ENCODE data around the gene OR2C1.

Gene OR2C1

DNA sequence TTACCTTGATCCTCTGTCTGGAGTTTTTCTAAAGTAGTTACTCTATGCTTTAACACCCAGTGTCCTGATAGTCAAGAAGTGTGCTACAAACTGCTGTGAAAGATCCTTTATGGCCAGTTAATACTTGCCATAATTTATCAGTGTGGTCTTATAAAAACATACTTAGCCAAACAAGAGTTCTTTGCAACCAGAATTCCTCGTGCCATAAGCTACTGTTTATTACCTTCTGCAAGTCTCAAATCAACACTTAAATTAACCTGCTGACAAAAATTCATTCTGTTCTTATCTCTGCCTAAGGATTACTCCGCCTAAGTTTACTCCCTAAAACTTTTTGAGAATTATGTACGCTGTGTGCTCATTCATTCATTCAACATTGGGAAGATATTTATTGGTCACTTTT, 27.6 kb upstream of the OR2C1 start:
- DNase-seq (no peak), ATAC-seq (ENCODE audit: insufficient read depth, low read depth) (no peak)
- TF ChIP-seq, protein P1, sequence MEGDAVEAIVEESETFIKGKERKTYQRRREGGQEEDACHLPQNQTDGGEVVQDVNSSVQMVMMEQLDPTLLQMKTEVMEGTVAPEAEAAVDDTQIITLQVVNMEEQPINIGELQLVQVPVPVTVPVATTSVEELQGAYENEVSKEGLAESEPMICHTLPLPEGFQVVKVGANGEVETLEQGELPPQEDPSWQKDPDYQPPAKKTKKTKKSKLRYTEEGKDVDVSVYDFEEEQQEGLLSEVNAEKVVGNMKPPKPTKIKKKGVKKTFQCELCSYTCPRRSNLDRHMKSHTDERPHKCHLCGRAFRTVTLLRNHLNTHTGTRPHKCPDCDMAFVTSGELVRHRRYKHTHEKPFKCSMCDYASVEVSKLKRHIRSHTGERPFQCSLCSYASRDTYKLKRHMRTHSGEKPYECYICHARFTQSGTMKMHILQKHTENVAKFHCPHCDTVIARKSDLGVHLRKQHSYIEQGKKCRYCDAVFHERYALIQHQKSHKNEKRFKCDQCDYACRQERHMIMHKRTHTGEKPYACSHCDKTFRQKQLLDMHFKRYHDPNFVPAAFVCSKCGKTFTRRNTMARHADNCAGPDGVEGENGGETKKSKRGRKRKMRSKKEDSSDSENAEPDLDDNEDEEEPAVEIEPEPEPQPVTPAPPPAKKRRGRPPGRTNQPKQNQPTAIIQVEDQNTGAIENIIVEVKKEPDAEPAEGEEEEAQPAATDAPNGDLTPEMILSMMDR (IDR thresholded peaks at IDR 0.05; ENCODE audit: borderline replicate concordance, extremely low read depth, low read length, poor library complexity, severe bottlenecking): no peak
- TF ChIP-seq EZH2 (IDR thresholded peaks at IDR 0.05; ENCODE audit: borderline replicate concordance, low read depth, low read length, severe bottlenecking): no peak
- H3K9ac ChIP-seq (ENCODE audit: low read depth, low read length): no peak overlapping the region
- H3K4me3 ChIP-seq (ENCODE audit: low read depth in 1 of 2, low read length in 2 of 2): no peak overlapping the region
- H3K4me2 ChIP-seq (ENCODE audit: insufficient read depth, low read length): no peak overlapping the region
- H3K79me2 ChIP-seq (ENCODE audit: insufficient read depth, low read length): no peaks in the 10 kb centered on the region
- no peaks in the 10 kb centered on the region for H3K27me3 ChIP-seq (ENCODE audit: insufficient read depth, low read length, poor library complexity)
- H3K27ac ChIP-seq (ENCODE audit: low read length): no peak overlapping the region
- H3K4me1 ChIP-seq (ENCODE audit: insufficient read depth, low read length): no peaks in the 10 kb centered on the region
- no peak overlapping the region for H2AFZ ChIP-seq (ENCODE audit: low read depth, low read length)
- H3K36me3 ChIP-seq (ENCODE audit: insufficient read depth, low read length): no peaks in the 10 kb centered on the region
- no peaks in the 10 kb centered on the region for H4K20me1 ChIP-seq (ENCODE audit: insufficient read depth, low read length)
- no peaks in the 10 kb centered on the region for H3K9me3 ChIP-seq (ENCODE audit: insufficient read depth, low read length, severe bottlenecking)

DNA sequence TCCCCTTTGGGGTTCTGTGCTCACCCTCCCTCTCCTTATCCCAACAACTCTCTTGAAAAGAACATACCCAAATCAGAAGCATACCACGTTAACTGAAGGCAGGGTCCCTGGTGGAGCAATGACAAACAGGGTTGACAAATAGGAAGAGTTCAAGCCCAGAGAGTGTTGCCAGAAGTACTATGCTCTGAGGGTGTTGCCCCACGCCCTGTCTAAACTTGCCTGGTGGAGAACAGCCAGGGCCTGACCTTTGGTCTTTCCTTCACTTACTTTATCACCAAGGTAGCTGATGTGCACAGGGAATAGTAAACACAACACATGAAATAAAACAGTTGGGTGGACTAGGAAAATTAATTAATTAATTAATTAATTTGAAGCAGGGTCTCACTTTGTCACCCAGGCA, 27.0 kb upstream of the OR2C1 start:
- Histone ChIP-seq H3K4me1 (ENCODE audit: insufficient read depth, low read length) (no peaks in the 10 kb centered on the region), H4K20me1 (ENCODE audit: insufficient read depth, low read length) (no peaks in the 10 kb centered on the region), H3K27me3 (ENCODE audit: insufficient read depth, low read length, poor library complexity) (no peaks in the 10 kb centered on the region), H3K79me2 (ENCODE audit: insufficient read depth, low read length) (no peaks in the 10 kb centered on the region), H3K27ac (ENCODE audit: low read length) (no peak overlapping the region), H3K9ac (ENCODE audit: low read depth, low read length) (no peak overlapping the region), H3K4me3 (ENCODE audit: low read depth in 1 of 2, low read length in 2 of 2) (no peak overlapping the region), H2AFZ (ENCODE audit: low read depth, low read length) (no peak overlapping the region), H3K4me2 (ENCODE audit: insufficient read depth, low read length) (no peak overlapping the region), H3K9me3 (ENCODE audit: insufficient read depth, low read length, severe bottlenecking) (no peaks in the 10 kb centered on the region), H3K36me3 (ENCODE audit: insufficient read depth, low read length) (no peaks in the 10 kb centered on the region)
- TF ChIP-seq, protein P1 (IDR thresholded peaks at IDR 0.05; ENCODE audit: borderline replicate concordance, extremely low read depth, low read length, poor library complexity, severe bottlenecking): no peak
- no peak for TF ChIP-seq EZH2 (IDR thresholded peaks at IDR 0.05; ENCODE audit: borderline replicate concordance, low read depth, low read length, severe bottlenecking)
- no peak for ATAC-seq (ENCODE audit: insufficient read depth, low read depth)
- DNase-seq: no peak

DNA sequence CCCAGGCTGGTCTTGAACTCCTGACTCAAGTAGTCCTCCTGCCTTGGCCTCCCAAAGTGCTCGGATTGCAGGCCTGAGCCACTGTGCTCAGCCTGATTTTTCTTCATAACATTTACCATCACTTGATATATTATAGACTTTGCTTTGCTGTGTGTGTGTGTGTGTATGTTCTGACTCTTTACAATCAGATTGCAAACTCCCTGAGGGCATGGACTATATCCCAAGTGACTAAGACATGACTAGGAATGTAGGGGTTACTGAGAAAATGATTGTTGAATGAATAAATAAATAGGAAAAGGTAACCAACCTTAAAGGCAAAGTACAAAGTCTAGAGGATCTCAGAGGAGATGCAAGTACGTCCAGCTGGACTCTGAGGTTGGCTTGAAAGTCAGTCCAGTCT, 9.6 kb upstream of the OR2C1 start:
- Histone ChIP-seq H3K27me3 (ENCODE audit: insufficient read depth, low read length, poor library complexity) (no peaks in the 10 kb centered on the region), H3K36me3 (ENCODE audit: insufficient read depth, low read length) (no peaks in the 10 kb centered on the region), H4K20me1 (ENCODE audit: insufficient read depth, low read length) (no peaks in the 10 kb centered on the region), H3K79me2 (ENCODE audit: insufficient read depth, low read length) (no peaks in the 10 kb centered on the region), H2AFZ (ENCODE audit: low read depth, low read length) (no peak overlapping the region), H3K9me3 (ENCODE audit: insufficient read depth, low read length, severe bottlenecking) (no peaks in the 10 kb centered on the region), H3K4me2 (ENCODE audit: insufficient read depth, low read length) (no peak overlapping the region), H3K9ac (ENCODE audit: low read depth, low read length) (no peak overlapping the region), H3K4me3 (ENCODE audit: low read depth in 1 of 2, low read length in 2 of 2) (no peak overlapping the region), H3K4me1 (ENCODE audit: insufficient read depth, low read length) (no peaks in the 10 kb centered on the region), H3K27ac (ENCODE audit: low read length) (no peak overlapping the region)
- no peak for ATAC-seq (ENCODE audit: insufficient read depth, low read depth)
- TF ChIP-seq, protein P1 (IDR thresholded peaks at IDR 0.05; ENCODE audit: borderline replicate concordance, extremely low read depth, low read length, poor library complexity, severe bottlenecking): no peak
- no peak for TF ChIP-seq EZH2 (IDR thresholded peaks at IDR 0.05; ENCODE audit: borderline replicate concordance, low read depth, low read length, severe bottlenecking)
- no peak for DNase-seq

DNA sequence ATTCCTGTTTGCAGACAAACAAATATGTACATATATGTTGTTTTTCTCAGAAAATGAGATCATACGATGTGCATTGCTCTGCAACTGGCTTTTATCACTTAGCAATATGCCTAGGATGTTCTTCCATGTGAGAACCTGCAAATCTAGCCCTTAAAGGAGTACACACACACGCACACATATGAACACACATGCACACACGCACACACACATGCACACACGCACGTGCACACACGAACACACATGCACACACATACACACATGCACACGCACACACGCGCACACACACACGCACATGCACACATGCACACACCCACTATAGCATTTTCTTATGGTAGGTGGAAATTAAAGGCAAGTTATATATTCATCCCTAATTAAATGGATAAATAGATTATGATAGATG, 8.1 kb upstream of the OR2C1 start:
- ATAC-seq (ENCODE audit: insufficient read depth, low read depth): no peak

More for the DNA sequence above, 8.1 kb upstream of the OR2C1 start:
- no peak for DNase-seq
- no peaks in the 10 kb centered on the region for H3K36me3 ChIP-seq (ENCODE audit: insufficient read depth, low read length)
- H3K9me3 ChIP-seq (ENCODE audit: insufficient read depth, low read length, severe bottlenecking): no peaks in the 10 kb centered on the region
- H3K4me3 ChIP-seq (ENCODE audit: low read depth in 1 of 2, low read length in 2 of 2): no peak overlapping the region
- H3K79me2 ChIP-seq (ENCODE audit: insufficient read depth, low read length): no peaks in the 10 kb centered on the region
- no peak overlapping the region for H3K27ac ChIP-seq (ENCODE audit: low read length)
- TF ChIP-seq EZH2 (IDR thresholded peaks at IDR 0.05; ENCODE audit: borderline replicate concordance, low read depth, low read length, severe bottlenecking): no peak
- TF ChIP-seq, protein P1 (IDR thresholded peaks at IDR 0.05; ENCODE audit: borderline replicate concordance, extremely low read depth, low read length, poor library complexity, severe bottlenecking): no peak
- no peaks in the 10 kb centered on the region for H3K4me1 ChIP-seq (ENCODE audit: insufficient read depth, low read length)
- no peak overlapping the region for H2AFZ ChIP-seq (ENCODE audit: low read depth, low read length)
- H4K20me1 ChIP-seq (ENCODE audit: insufficient read depth, low read length): no peaks in the 10 kb centered on the region
- H3K27me3 ChIP-seq (ENCODE audit: insufficient read depth, low read length, poor library complexity): no peaks in the 10 kb centered on the region
- H3K9ac ChIP-seq (ENCODE audit: low read depth, low read length): no peak overlapping the region
- H3K4me2 ChIP-seq (ENCODE audit: insufficient read depth, low read length): no peak overlapping the region

Data from DND-41 (cell line).